ENCODE data around the gene PAPPA2.

The PAPPA2 gene

GRCh38 chr1:176575991-176576390, 113.0 kb downstream of the PAPPA2 start:
- H3K36me3 Mint-ChIP-seq (ENCODE audit: low read depth) = no peaks in the 10 kb centered on the region
- H3K4me3 Mint-ChIP-seq = no peak overlapping the region
- no peak for DNase-seq (ENCODE audit: low spot score)
- no peak overlapping the region for H3K27ac Mint-ChIP-seq
- no peaks in the 10 kb centered on the region for H3K4me1 Mint-ChIP-seq (ENCODE audit: low read depth)
- H3K27me3 Mint-ChIP-seq (ENCODE audit: low read depth) = no peaks in the 10 kb centered on the region
- H3K9me3 Mint-ChIP-seq = no peaks in the 10 kb centered on the region

GRCh38 chr1:176576670-176577069, 113.7 kb downstream of the PAPPA2 start:
- Mint-ChIP-seq H3K27ac (no peak overlapping the region), H3K36me3 (ENCODE audit: low read depth) (no peaks in the 10 kb centered on the region), H3K4me3 (no peak overlapping the region), H3K27me3 (ENCODE audit: low read depth) (no peaks in the 10 kb centered on the region), H3K4me1 (ENCODE audit: low read depth) (no peaks in the 10 kb centered on the region), H3K9me3 (no peaks in the 10 kb centered on the region)
- no peak for DNase-seq (ENCODE audit: low spot score)

- no peak for DNase-seq (ENCODE audit: low spot score)
- H3K4me3 Mint-ChIP-seq = no peak overlapping the region
- no peaks in the 10 kb centered on the region for H3K27me3 Mint-ChIP-seq (ENCODE audit: low read depth)
- H3K9me3 Mint-ChIP-seq = no peaks in the 10 kb centered on the region
- no peaks in the 10 kb centered on the region for H3K36me3 Mint-ChIP-seq (ENCODE audit: low read depth)
- no peaks in the 10 kb centered on the region for H3K4me1 Mint-ChIP-seq (ENCODE audit: low read depth)
- no peak overlapping the region for H3K27ac Mint-ChIP-seq
Observed at GRCh38 chr1:176577646-176578197, 114.7 kb downstream of the PAPPA2 start.

GRCh38 chr1:176579087-176579486, 116.1 kb downstream of the PAPPA2 start:
- no peaks in the 10 kb centered on the region for H3K27me3 Mint-ChIP-seq (ENCODE audit: low read depth)
- H3K36me3 Mint-ChIP-seq (ENCODE audit: low read depth) = no peaks in the 10 kb centered on the region
- H3K4me1 Mint-ChIP-seq (ENCODE audit: low read depth) = no peaks in the 10 kb centered on the region
- DNase-seq (ENCODE audit: low spot score) = no peak
- H3K9me3 Mint-ChIP-seq = no peaks in the 10 kb centered on the region
- H3K4me3 Mint-ChIP-seq = no peak overlapping the region
- H3K27ac Mint-ChIP-seq = no peak overlapping the region

- Mint-ChIP-seq H3K27me3 (ENCODE audit: low read depth) (no peaks in the 10 kb centered on the region), H3K4me1 (ENCODE audit: low read depth) (no peaks in the 10 kb centered on the region), H3K36me3 (ENCODE audit: low read depth) (no peaks in the 10 kb centered on the region), H3K27ac (no peak overlapping the region), H3K4me3 (no peak overlapping the region), H3K9me3 (no peaks in the 10 kb centered on the region)
- DNase-seq (ENCODE audit: low spot score) = no peak
Observed at GRCh38 chr1:176595217-176595616, 132.2 kb downstream of the PAPPA2 start.

- H3K27ac Mint-ChIP-seq = no peak overlapping the region
- no peak for DNase-seq (ENCODE audit: low spot score)
- no peaks in the 10 kb centered on the region for H3K36me3 Mint-ChIP-seq (ENCODE audit: low read depth)
- no peaks in the 10 kb centered on the region for H3K27me3 Mint-ChIP-seq (ENCODE audit: low read depth)
- H3K9me3 Mint-ChIP-seq = no peaks in the 10 kb centered on the region
- no peaks in the 10 kb centered on the region for H3K4me1 Mint-ChIP-seq (ENCODE audit: low read depth)
- no peak overlapping the region for H3K4me3 Mint-ChIP-seq
Observed at GRCh38 chr1:176601348-176601747, 138.4 kb downstream of the PAPPA2 start.

- H3K4me3 Mint-ChIP-seq = no peak overlapping the region
- H3K27me3 Mint-ChIP-seq (ENCODE audit: low read depth) = no peaks in the 10 kb centered on the region
- no peaks in the 10 kb centered on the region for H3K9me3 Mint-ChIP-seq
- H3K27ac Mint-ChIP-seq = no peak overlapping the region
- no peak for DNase-seq (ENCODE audit: low spot score)
- H3K4me1 Mint-ChIP-seq (ENCODE audit: low read depth) = no peaks in the 10 kb centered on the region
- no peaks in the 10 kb centered on the region for H3K36me3 Mint-ChIP-seq (ENCODE audit: low read depth)
Observed at GRCh38 chr1:176602388-176603004, 139.5 kb downstream of the PAPPA2 start.

- no peaks in the 10 kb centered on the region for H3K27me3 Mint-ChIP-seq (ENCODE audit: low read depth)
- H3K4me3 Mint-ChIP-seq = no peak overlapping the region
- no peaks in the 10 kb centered on the region for H3K36me3 Mint-ChIP-seq (ENCODE audit: low read depth)
- no peak overlapping the region for H3K27ac Mint-ChIP-seq
- H3K9me3 Mint-ChIP-seq = no peaks in the 10 kb centered on the region
- no peak for DNase-seq (ENCODE audit: low spot score)
- H3K4me1 Mint-ChIP-seq (ENCODE audit: low read depth) = no peaks in the 10 kb centered on the region
Observed at GRCh38 chr1:176603696-176604095, 140.7 kb downstream of the PAPPA2 start.

GRCh38 chr1:176604461-176604860, 141.5 kb downstream of the PAPPA2 start:
- Mint-ChIP-seq H3K4me1 (ENCODE audit: low read depth) (no peaks in the 10 kb centered on the region), H3K36me3 (ENCODE audit: low read depth) (no peaks in the 10 kb centered on the region), H3K27me3 (ENCODE audit: low read depth) (no peaks in the 10 kb centered on the region), H3K9me3 (no peaks in the 10 kb centered on the region), H3K4me3 (no peak overlapping the region), H3K27ac (no peak overlapping the region)
- no peak for DNase-seq (ENCODE audit: low spot score)

GRCh38 chr1:176605176-176605575, 142.2 kb downstream of the PAPPA2 start:
- Mint-ChIP-seq H3K27ac (no peak overlapping the region), H3K36me3 (ENCODE audit: low read depth) (no peaks in the 10 kb centered on the region), H3K27me3 (ENCODE audit: low read depth) (no peaks in the 10 kb centered on the region), H3K4me1 (ENCODE audit: low read depth) (no peaks in the 10 kb centered on the region), H3K9me3 (no peaks in the 10 kb centered on the region), H3K4me3 (no peak overlapping the region)
- no peak for DNase-seq (ENCODE audit: low spot score)

- no peak overlapping the region for H3K27ac Mint-ChIP-seq
- H3K9me3 Mint-ChIP-seq = no peaks in the 10 kb centered on the region
- no peaks in the 10 kb centered on the region for H3K36me3 Mint-ChIP-seq (ENCODE audit: low read depth)
- DNase-seq (ENCODE audit: low spot score) = no peak
- H3K4me3 Mint-ChIP-seq = no peak overlapping the region
- H3K4me1 Mint-ChIP-seq (ENCODE audit: low read depth) = no peaks in the 10 kb centered on the region
- no peaks in the 10 kb centered on the region for H3K27me3 Mint-ChIP-seq (ENCODE audit: low read depth)
Observed at GRCh38 chr1:176609556-176610408, 146.8 kb downstream of the PAPPA2 start.

GRCh38 chr1:176612791-176613190, 149.8 kb downstream of the PAPPA2 start:
- H3K36me3 Mint-ChIP-seq (ENCODE audit: low read depth) = no peaks in the 10 kb centered on the region
- H3K4me1 Mint-ChIP-seq (ENCODE audit: low read depth) = no peaks in the 10 kb centered on the region
- no peak overlapping the region for H3K4me3 Mint-ChIP-seq
- no peak overlapping the region for H3K27ac Mint-ChIP-seq
- H3K9me3 Mint-ChIP-seq = no peaks in the 10 kb centered on the region
- no peak for DNase-seq (ENCODE audit: low spot score)
- no peaks in the 10 kb centered on the region for H3K27me3 Mint-ChIP-seq (ENCODE audit: low read depth)

- Mint-ChIP-seq H3K4me1 (ENCODE audit: low read depth) (no peaks in the 10 kb centered on the region), H3K36me3 (ENCODE audit: low read depth) (no peaks in the 10 kb centered on the region), H3K27me3 (ENCODE audit: low read depth) (no peaks in the 10 kb centered on the region), H3K9me3 (no peaks in the 10 kb centered on the region), H3K27ac (no peak overlapping the region), H3K4me3 (no peak overlapping the region)
- DNase-seq (ENCODE audit: low spot score) = no peak
Observed at GRCh38 chr1:176617881-176618280, 154.9 kb downstream of the PAPPA2 start.

- H3K27ac Mint-ChIP-seq = no peak overlapping the region
- H3K36me3 Mint-ChIP-seq (ENCODE audit: low read depth) = no peaks in the 10 kb centered on the region
- no peaks in the 10 kb centered on the region for H3K4me1 Mint-ChIP-seq (ENCODE audit: low read depth)
- no peaks in the 10 kb centered on the region for H3K27me3 Mint-ChIP-seq (ENCODE audit: low read depth)
- no peaks in the 10 kb centered on the region for H3K9me3 Mint-ChIP-seq
- no peak overlapping the region for H3K4me3 Mint-ChIP-seq
- no peak for DNase-seq (ENCODE audit: low spot score)
Observed at GRCh38 chr1:176619261-176619660, 156.3 kb downstream of the PAPPA2 start.
